ENCODE measurements around the gene ELFN2. TPM values are rescaled to one million over a fixed set of nuclear protein-coding genes. Genes with fewer than 3 reads are reported as not detected.
A peak's percentile ranks its signal among the peaks of the same experiment; 100 is the strongest.

The ELFN2 gene
- total and polyA plus RNA-seq, 2 experiments from 2014 or later = 0.40 to 0.53 TPM

- Histone ChIP-seq H3K9me2 (replicated peaks; ENCODE audit: insufficient read depth) (no peaks in the 10 kb centered on the region), H3K36me3 (replicated peaks; ENCODE audit: insufficient read depth, low read depth) (no peaks in the 10 kb centered on the region), H3K4me2 (no peak overlapping the region), H3K79me2 (no peaks in the 10 kb centered on the region), H3K27me3 (no peaks in the 10 kb centered on the region), H2AFZ (no peak overlapping the region), H3K4me3 (no peak overlapping the region), H3K9me3 (ENCODE audit: low read depth) (no peaks in the 10 kb centered on the region), H4K20me1 (ENCODE audit: insufficient read depth, poor library complexity, severe bottlenecking) (no peaks in the 10 kb centered on the region), H3K27ac (no peak overlapping the region), H3K4me1 (ENCODE audit: insufficient read depth) (no peaks in the 10 kb centered on the region)
- no peak for TF ChIP-seq EZH2phosphoT487 (IDR thresholded peaks at IDR 0.05; ENCODE audit: low read depth, severe bottlenecking, unreplicated experiment)
- TF ChIP-seq CTCF (IDR thresholded peaks at IDR 0.05; ENCODE audit: poor library complexity) = no peak
- TF ChIP-seq EZH2 (IDR thresholded peaks at IDR 0.05; ENCODE audit: borderline replicate concordance) = no peak
- 65% methylated on average over 4 of the region's 4 CpGs for WGBS (ENCODE audit: low lambda C conversion rate, missing lambda C conversion rate)
- no peak for DNase-seq (ENCODE audit: low spot score)
Measured at GRCh38 chr22:37464181-37464580, 36.9 kb upstream of the ELFN2 start.

GRCh38 chr22:37462983-37463382 is 35.7 kb upstream of the ELFN2 start:
- no peaks in the 10 kb centered on the region for H3K4me1 ChIP-seq (ENCODE audit: insufficient read depth)
- no peak overlapping the region for H3K4me2 ChIP-seq
- H2AFZ ChIP-seq = no peak overlapping the region
- no peak overlapping the region for H3K4me3 ChIP-seq
- no peaks in the 10 kb centered on the region for H3K9me3 ChIP-seq (ENCODE audit: low read depth)
- no peaks in the 10 kb centered on the region for H3K9me2 ChIP-seq (replicated peaks; ENCODE audit: insufficient read depth)
- H3K36me3 ChIP-seq (replicated peaks; ENCODE audit: insufficient read depth, low read depth) = no peaks in the 10 kb centered on the region
- 5% methylated on average over 5 of the region's 5 CpGs for WGBS (ENCODE audit: low lambda C conversion rate, missing lambda C conversion rate)
- no peaks in the 10 kb centered on the region for H4K20me1 ChIP-seq (ENCODE audit: insufficient read depth, poor library complexity, severe bottlenecking)
- H3K27ac ChIP-seq = no peak overlapping the region
- TF ChIP-seq EZH2 (IDR thresholded peaks at IDR 0.05; ENCODE audit: borderline replicate concordance) (no peak), EZH2phosphoT487 (IDR thresholded peaks at IDR 0.05; ENCODE audit: low read depth, severe bottlenecking, unreplicated experiment) (no peak), CTCF (IDR thresholded peaks at IDR 0.05; ENCODE audit: poor library complexity) (no peak)
- H3K27me3 ChIP-seq = no peaks in the 10 kb centered on the region
- peak; percentile 82 for DNase-seq (ENCODE audit: low spot score)
- no peaks in the 10 kb centered on the region for H3K79me2 ChIP-seq

- 55% methylated on average over 5 of the region's 5 CpGs for WGBS (ENCODE audit: low lambda C conversion rate, missing lambda C conversion rate)
Measured at GRCh38 chr22:37462436-37462835, 35.2 kb upstream of the ELFN2 start.

More at GRCh38 chr22:37462436-37462835, 35.2 kb upstream of the ELFN2 start:
- TF ChIP-seq EZH2 (IDR thresholded peaks at IDR 0.05; ENCODE audit: borderline replicate concordance) = no peak
- TF ChIP-seq CTCF (IDR thresholded peaks at IDR 0.05; ENCODE audit: poor library complexity) = no peak
- no peak for TF ChIP-seq EZH2phosphoT487 (IDR thresholded peaks at IDR 0.05; ENCODE audit: low read depth, severe bottlenecking, unreplicated experiment)
- no peak overlapping the region for H3K4me3 ChIP-seq
- no peaks in the 10 kb centered on the region for H3K79me2 ChIP-seq
- no peak for DNase-seq (ENCODE audit: low spot score)
- H3K4me1 ChIP-seq (ENCODE audit: insufficient read depth) = no peaks in the 10 kb centered on the region
- no peaks in the 10 kb centered on the region for H3K9me2 ChIP-seq (replicated peaks; ENCODE audit: insufficient read depth)
- no peaks in the 10 kb centered on the region for H3K36me3 ChIP-seq (replicated peaks; ENCODE audit: insufficient read depth, low read depth)
- H3K27ac ChIP-seq = no peak overlapping the region
- no peak overlapping the region for H2AFZ ChIP-seq
- H3K27me3 ChIP-seq = no peaks in the 10 kb centered on the region
- no peak overlapping the region for H3K4me2 ChIP-seq
- H3K9me3 ChIP-seq (ENCODE audit: low read depth) = no peaks in the 10 kb centered on the region
- H4K20me1 ChIP-seq (ENCODE audit: insufficient read depth, poor library complexity, severe bottlenecking) = no peaks in the 10 kb centered on the region
